Cerebellar nuclear complex (tissue), 1 donor: ENCODE data around the gene PCSK1N.
"Not testable (repeated sequence)": the region's sequence is repeated elsewhere in the genome, so short reads cannot be mapped to it uniquely, and the experiment has no call there.

Source experiments
- DNase-seq, 2 experiments: peaks; one replicate each; lab custom pipeline; 2025; lab: John Stamatoyannopoulos, UW

Gene PCSK1N, protein sequence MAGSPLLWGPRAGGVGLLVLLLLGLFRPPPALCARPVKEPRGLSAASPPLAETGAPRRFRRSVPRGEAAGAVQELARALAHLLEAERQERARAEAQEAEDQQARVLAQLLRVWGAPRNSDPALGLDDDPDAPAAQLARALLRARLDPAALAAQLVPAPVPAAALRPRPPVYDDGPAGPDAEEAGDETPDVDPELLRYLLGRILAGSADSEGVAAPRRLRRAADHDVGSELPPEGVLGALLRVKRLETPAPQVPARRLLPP

DNA sequence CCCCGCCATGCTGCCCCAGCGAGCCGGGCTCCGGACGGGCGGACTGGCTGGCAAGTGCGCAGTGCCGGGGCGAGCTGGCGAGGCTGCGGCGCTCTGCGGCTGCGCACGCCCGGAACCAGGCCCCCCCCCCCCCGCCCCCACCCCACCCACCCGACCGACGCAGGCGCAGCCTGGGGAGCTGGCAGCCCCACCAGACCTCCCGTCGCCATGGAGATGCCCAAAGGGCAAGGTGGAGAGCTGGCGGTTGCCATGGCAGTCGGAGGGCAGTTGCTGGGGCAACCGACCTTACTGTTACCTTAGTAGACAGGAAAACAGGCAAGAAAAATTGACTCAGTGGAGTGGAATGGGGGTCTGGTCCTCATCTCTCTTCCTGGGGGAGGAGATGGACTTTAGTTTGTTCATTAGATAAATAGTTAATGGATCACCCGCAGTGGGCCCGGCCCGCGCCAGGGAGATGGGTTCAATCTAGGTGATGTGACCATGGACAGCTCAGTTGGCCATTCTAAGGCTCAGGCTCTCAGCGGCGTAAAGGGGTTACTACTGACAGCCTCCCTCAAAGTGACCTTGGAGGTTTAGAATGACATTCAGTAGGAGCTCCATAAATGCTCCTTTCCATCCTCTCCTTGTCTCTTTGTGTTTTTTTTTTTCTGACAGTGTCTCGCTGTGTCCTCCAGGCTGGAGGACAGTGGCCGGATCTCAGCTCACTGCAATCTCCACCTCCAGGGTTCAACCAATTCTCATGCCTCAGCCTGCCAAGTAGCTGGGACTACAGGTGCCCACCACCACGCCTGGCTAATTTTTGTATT is at the start of gene PCSK1N:
PCSK1N (minus strand) TSS at position 87 of the 806 bp plus-strand sequence; CDS start at position 9, 78 bp downstream.
- DNase-seq, result peak in 1 of 2 experiments; percentile 31

DNA sequence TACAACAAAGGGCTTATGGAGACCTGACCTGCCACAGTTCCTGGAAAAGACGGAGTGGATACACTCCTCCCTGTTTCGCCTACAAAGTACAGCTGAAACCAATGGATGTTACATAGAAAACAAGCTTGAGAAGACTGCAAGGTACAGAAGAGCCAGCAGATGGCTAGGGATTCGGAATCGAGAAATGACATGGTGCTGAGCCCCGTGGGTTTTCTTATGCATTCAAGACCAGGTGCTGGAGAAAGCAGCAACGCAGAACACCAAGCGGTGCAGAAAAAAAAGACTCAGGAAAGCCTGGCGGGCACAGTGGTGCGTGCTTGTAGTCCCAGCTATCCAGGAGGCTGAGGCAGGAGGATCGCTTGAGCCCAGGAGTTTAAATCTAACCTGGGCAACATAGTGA is 48.3 kb upstream of the PCSK1N start:
- DNase-seq, result no peak

DNA sequence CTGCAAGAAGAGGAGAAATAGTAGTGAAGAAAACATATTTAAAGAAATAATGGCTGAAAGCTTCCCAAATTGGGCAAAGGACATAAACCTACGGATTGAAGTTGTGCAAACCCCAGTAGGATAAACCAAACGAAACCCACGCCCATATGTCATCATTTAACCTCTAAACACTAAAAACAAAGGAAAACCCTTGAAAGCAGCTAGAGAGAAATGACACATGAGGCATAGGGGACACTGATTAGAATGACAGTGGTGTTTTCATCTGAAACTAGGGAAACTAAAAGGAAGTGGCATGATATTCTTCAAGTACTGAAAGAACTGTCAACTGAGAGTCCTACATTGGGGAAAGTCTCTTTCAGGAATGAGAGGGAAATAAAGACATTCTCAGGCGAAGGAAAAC is 41.5 kb upstream of the PCSK1N start:
- not testable (repeated sequence) for DNase-seq

- not testable (repeated sequence) for DNase-seq
Measured at GRCh38 chrX:48872017-48872416, 36.6 kb upstream of the PCSK1N start.

DNA sequence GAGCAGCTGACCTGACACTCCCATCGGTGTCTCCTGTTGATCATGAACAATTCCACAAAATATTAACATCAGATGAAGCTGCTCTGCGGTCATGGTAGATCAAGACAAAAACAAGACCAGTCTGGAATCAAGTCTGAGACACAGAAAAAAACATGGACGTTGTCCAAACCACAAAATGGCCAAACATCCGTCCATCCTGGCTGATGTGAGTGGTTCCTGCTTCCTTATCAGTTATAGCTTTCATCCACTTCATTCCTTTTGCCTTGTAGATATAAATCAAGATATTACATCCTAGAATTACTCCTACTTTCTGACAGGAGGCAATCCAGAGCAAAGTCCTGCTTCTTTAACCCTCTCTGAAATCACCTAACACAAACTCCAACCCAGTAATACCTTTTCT is 28.8 kb upstream of the PCSK1N start:
- DNase-seq, result no peak

GRCh38 chrX:48854898-48855297 is 19.5 kb upstream of the PCSK1N start:
- DNase-seq, result no peak

GRCh38 chrX:48854121-48854804 is 18.9 kb upstream of the PCSK1N start:
- not testable (repeated sequence) for DNase-seq

GRCh38 chrX:48853494-48853893 is 18.1 kb upstream of the PCSK1N start:
- DNase-seq, result not testable (repeated sequence)

GRCh38 chrX:48852857-48853256 is 17.4 kb upstream of the PCSK1N start:
- DNase-seq, result no peak

- DNase-seq, result no peak
Measured at GRCh38 chrX:48848847-48849246, 13.4 kb upstream of the PCSK1N start.

DNA sequence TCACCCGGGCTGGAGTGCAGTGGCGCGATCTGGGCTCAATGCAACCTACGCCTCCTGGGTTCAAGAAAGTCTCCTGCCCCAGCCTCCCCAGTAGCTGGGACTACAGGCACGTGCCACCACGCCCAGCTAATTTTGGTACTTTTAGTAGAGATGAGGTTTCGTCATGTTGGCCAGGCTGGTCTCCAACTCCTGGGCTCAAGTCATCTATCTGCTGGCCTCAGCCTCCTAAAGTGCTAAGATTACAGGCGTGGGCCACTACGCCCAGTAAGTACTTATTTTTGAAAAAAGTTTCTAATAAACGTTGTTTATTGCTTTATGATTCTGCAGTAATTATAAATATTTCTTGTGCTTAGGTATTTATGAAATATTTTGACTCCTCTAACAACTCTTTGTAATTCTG is 4.3 kb upstream of the PCSK1N start:
- DNase-seq, result no peak

DNA sequence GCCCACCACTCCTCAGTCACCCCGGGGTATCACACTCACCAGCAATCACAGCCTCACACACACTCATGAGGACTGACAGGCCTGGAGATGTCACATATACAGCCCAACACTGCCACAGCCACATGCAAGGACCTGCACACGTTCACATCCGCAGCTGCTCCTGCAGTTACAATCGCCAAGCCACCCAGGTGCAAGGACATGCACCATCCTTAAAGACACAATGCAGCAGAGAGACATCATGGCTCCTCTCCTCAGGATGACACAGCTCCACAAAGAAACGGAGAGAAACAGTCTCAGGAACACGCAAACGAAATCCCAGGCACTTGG is 1.1 kb downstream of the PCSK1N start:
- no peak for DNase-seq

GRCh38 chrX:48833542-48834138 is 1.8 kb downstream of the PCSK1N start:
- no peak for DNase-seq

GRCh38 chrX:48831909-48832291 is 3.5 kb downstream of the PCSK1N start:
- DNase-seq, result no peak

GRCh38 chrX:48831136-48831908 is 4.1 kb downstream of the PCSK1N start:
- DNase-seq, result no peak

- no peak for DNase-seq
Measured at GRCh38 chrX:48829016-48829735, 6.2 kb downstream of the PCSK1N start.

DNA sequence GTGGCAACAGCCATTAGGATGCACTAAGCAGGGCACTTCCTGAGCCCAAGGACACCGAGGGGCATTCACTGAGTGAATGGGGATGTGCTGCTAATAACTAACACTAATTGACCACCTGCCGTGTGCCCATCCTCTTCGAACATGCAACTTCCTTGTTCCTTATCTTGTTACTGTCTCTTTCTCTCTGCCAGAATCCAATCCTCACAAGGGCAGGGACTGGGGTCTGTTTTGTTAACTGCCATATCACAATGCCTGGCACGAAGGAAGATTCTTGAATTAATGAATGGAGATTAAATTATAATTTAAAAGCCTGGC is 7.8 kb downstream of the PCSK1N start:
- no peak for DNase-seq

DNA sequence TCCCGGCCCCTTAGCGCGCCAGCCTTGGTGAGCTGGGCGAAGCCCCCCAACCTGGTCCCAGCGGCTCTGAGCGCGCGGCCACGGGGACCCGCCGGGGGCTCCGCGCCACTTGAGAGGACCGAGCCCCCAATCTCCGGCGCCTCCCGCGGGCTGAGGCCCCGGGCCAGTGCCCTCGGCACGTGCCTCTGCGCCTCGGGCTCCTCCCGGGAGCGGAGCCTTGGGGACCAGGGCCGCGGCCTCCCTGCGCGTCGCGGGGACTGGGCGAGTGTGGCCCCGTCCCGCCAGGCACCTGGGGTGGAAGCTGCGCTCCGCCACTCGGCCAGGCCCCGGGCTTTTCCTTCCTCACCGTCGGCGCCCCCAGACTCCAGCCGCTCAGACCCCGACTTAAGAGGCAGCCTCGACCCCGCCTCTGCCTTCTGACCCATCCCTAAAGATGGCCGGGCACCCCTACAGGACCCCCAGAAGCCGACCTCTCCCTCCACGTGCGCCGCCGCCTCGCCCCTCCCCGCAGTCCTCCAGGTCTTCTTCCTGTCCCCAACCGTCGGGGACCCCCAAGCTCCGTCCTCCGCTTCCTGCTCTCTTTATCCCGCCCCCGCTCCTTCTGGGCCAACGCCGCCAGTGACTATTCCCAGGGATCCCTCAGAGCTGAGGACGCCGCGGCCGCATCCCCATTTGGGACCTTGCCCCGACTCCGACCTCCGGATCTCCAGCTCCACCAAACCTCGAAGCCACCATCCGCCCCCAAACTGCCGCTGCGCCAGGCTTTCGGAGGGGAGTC is 8.3 kb downstream of the PCSK1N start:
- no peak for DNase-seq

- no peak for DNase-seq
Measured at GRCh38 chrX:48826135-48826875, 9.1 kb downstream of the PCSK1N start, which contains the start of gene ERAS. ERAS (plus strand) TSS chrX:48826513; CDS start chrX:48829124, 2,611 bp downstream.

DNA sequence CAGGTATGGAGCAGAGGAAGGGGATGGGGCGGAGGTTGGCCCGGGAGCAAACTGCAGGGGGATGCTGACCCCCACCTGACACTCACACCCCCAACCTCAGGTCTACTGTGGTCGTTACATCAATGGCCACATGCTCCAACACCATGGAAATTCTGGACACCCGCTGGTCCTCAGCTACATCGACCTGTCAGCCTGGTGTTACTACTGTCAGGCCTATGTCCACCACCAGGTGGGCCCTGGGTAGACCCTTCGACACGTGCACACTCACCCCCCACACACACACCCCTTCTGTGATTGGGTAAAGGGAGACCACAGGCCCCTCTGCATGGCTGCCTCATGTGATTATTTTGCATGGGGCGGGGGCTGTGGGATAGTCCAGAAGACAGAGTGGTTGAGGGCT is 11.3 kb downstream of the PCSK1N start:
- DNase-seq, result no peak
